GM21367 (cell line): ENCODE data around the gene NOD2.

ENCODE experiments used
- ATAC-seq: cut with Tn5 transposase; IDR thresholded peaks from one replicate; pipeline ENCODE4 v1.9.1; 2021; ENCODE audit not compliant: unreplicated experiment

Gene NOD2

DNA sequence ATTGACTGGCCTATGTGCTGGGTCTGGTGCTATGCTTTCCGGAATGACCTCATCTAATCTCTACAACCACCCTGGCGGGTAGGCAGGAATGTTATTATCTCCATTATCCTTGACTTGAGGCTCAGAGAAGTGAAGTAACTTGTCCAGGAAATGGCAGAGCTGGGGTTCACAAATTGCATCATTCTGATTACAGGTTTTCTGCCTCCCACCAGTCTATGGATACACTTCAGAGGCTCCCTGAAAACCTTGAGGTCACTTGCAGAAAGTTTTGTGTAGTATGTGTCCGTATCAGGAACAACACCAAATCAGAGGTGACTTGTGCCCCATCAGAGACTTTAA, 19.1 kb downstream of the NOD2 start:
- ATAC-seq = no peak

DNA sequence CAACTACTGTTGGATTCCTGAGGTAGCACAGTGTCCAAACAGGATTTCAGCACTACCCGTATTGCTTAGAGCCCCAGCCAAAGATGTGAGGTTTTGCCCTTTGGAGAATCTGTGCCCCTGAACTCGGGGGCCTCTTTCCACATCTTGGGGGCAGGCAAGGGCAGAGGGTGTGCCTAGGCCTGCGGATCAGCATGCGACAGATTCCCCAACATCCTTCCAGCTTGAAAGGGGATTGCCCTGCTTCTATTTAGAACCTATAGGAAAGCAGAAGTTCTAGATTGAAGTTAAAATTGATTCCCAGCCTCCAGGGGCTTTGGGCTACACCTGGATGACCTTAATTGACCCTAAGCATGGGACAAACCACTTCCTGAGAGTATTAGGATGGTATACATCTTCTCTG, 19.6 kb downstream of the NOD2 start:
- no peak for ATAC-seq

DNA sequence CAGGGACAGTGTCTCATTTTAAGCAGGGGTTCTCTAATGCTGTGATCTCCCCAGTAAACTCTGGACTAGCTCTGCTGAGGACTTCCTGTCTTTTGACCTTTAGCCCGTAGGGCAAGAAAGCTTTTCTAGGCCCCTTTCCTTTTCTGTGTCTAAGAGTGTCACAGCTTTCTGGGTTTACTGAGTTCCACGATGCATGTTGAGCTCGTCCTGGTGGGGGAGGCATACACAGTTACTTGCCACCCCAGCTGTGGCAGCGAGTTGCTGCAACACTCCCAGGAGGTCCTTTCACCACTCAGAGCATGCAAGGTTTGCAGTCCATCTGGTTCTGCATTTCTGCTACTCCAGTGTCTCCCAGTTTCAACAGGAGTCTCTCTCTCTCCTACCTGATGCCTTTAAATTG, 23.7 kb downstream of the NOD2 start:
- no peak for ATAC-seq

DNA sequence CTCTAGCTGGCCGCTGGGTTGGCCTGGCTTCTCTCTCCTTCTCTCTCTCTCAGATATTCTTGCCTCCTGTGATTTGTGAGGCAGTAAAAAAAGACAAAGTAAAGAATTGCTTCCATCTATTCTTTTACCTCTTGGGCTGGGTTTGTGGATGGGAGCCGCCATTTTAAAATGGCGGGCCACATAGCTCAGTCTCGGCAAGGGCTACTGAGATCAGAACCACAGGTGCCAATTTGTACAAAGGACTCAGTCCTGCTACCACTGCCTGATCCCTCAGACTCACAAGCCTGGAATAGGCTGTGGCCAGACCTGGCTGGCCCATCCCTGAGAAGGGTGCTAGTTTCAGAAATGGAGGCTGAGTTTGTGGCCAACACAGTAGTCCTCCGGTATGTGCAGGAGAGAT, 24.1 kb downstream of the NOD2 start:
- no peak for ATAC-seq

DNA sequence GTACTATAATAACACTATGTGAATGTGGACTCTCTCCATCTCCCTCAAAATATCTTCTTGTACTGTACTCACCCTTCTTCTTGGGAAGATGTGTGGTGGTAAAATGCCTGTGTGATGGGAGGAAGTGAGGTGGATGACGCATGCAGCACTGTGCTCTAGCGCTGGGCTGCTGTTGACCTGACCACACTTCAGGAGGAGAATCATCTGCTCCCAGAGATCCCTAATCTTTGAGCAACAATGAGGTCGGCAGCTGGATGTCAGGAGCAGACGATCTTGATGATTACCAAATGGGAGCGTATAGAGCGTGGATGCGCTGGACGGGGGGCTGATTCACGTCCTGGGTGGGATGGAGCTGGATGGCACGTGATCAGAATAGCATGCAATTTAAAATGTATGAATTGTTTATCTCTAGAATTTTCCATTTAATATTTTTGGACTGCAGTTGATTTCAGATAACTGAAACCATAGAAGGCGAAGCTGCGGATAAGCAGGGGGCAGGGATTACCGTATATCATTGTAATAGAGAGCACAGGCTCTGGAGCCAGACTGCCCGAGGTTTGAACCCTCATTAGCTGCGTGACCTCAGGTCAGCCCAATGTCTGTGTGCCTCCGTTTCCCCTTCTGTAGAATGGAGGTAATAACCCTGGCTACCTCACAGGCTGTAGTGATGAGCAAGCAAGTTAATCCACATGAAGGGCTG, 24.8 kb downstream of the NOD2 start:
- ATAC-seq = no peak

DNA sequence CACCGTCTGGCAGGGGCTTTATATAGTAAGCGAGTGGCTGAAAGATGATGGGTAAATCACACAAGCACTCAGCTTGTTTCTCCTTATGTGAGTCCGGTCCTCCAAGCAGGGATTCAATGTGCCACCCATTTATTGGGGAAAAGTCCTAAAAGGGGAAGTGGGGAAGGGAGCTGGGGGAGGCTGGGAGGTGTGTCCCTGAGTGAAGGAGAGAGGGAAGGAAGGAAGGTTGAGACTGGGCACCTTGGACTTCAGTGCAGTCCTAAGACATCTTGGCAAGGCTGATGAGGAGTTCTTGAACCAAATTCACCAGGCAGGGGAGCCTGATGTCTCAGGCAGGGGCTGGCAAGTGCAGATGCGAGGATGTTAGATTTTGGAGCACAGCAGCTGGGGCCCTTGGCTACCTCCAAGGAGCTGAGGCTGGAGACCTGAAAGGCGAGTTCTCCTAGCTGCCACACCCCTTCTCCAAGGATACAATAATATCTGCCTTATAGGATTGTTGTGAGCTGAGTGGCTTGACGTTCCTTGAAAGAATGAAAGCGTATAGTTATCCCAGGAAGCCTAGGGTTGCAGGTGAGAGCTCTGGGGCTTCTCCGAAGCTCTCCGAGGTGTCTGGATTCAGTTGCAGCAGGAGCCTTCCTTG, 25.5 kb downstream of the NOD2 start:
- ATAC-seq = no peak

DNA sequence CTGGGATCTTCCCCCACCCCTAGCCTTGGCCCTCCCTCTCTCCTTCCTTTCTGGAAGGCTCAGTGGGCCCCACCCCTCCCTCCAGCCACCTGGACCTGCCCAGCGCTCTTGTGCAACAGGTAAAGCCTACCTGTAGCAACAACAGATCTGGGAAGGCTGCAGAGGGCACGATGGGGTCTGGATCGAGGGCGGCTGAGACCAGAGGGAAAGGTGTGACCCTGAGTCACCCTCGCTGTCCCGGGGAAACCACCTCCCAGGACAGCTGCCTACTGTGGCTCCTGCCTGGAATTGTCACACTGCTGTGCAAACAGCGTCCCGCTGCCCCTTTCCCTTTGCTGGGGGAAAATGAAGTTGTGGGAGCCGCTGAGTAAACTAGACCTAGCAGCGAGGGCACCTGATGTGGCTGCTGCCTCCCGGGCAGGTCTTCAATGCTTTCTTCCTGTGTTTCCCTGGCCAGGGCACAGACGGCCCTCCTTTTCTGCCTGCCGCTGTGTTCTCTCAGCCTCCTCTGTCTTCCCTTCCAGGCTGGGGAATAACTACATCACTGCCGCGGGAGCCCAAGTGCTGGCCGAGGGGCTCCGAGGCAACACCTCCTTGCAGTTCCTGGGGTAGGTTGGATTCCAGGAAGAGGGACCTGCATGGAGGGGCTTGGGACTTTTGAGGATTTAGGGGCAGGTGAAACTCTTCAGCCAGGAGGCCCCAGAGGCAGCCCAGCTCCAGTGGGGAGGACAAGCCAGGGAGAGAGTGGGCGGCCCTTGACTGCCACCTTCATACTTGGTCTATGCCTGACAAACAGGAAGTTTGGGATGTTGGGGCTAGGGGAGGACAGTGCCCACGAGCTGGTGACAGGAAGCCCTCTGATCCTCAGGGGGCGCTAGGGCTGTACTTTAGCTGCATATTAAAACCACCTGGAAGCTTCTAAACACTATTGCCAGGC, 26.3 kb downstream of the NOD2 start:
- ATAC-seq = no peak

DNA sequence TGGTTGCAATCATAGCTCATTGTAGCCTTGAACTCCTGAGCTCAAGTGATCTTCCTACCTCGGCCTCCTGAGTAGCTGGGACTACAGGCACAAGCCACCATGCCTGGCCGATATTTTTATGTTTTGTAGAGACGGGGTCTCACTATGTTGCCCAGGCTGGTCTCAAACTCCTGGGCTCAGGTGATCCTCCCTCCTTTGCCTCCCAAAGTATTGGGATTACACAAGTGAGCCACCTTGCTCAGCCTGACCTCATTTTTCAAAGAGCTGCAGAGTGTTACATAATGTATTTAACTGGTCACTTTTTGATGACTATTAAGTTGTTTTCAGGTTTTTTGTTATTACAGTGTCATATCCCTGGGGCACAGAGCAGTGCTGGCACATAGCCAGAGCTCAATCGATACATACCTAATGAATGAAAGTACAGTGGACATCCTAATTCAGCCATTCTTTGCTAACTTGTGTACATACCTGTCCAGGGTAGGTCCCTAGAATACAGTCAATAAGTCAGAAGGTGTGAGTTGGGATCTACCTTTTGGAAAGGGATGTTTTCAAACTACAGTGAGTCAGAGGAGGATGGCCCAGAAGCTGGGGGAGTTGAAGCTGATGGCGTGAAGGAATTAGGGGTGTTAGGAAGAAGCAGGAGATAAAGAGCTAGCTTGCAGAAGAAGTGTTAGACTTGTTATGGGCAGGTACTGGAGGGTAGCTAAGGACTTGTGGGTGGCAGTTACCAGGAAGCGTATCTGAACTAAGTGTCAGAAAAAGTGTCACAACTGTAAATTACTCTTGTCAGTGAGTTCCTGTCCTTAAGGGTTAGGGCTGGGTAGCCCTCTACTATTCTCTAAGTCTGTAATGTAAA, 28.4 kb downstream of the NOD2 start:
- ATAC-seq = no peak

DNA sequence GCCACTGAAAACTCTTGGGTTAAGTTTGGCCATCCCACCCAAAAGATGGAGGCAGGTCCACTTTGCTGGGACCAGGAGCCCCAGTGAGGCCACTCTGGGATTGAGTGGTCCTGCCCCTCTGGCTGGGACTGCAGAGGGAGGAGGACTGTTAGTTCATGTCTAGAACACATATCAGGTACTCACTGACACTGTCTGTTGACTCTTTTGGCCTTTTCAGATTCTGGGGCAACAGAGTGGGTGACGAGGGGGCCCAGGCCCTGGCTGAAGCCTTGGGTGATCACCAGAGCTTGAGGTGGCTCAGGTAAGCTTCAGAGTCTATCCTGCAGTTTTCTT, 29.0 kb downstream of the NOD2 start:
- no peak for ATAC-seq

DNA sequence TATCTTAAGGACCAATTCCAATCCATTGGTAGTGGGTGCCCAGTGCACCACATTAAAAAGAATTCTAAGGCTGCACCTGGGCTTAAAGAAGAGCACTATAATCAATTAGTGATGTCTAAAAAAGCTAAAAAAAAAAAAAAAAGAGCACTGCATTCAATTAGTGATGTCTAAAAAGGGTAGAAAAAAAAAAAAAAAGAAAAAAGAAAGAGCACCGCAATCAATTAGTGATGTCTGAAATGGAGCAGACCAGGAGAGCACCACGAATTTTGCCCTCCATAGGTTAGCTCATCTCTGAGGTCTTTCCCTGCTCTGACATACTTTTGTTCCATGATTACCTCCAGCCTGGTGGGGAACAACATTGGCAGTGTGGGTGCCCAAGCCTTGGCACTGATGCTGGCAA, 29.6 kb downstream of the NOD2 start:
- ATAC-seq = no peak

DNA sequence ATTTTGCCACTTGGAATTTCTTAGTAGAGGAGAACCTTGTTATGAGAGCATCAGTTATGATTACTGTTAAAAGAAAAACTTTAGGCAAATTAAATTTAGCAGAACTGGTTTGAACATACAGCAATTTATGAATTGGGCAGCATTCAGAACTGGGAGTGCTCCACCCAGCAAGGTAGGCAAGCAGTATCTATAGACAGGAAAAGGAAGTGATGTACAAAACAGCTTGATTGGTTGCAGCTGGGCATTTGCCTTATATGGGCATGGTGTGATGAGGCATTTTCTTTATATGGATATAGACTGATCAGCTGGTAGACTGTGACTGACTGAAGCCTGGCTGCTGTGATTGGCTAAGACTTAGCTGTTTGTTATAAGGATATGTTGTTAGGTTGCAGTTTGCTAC, 30.9 kb downstream of the NOD2 start:
- no peak for ATAC-seq

DNA sequence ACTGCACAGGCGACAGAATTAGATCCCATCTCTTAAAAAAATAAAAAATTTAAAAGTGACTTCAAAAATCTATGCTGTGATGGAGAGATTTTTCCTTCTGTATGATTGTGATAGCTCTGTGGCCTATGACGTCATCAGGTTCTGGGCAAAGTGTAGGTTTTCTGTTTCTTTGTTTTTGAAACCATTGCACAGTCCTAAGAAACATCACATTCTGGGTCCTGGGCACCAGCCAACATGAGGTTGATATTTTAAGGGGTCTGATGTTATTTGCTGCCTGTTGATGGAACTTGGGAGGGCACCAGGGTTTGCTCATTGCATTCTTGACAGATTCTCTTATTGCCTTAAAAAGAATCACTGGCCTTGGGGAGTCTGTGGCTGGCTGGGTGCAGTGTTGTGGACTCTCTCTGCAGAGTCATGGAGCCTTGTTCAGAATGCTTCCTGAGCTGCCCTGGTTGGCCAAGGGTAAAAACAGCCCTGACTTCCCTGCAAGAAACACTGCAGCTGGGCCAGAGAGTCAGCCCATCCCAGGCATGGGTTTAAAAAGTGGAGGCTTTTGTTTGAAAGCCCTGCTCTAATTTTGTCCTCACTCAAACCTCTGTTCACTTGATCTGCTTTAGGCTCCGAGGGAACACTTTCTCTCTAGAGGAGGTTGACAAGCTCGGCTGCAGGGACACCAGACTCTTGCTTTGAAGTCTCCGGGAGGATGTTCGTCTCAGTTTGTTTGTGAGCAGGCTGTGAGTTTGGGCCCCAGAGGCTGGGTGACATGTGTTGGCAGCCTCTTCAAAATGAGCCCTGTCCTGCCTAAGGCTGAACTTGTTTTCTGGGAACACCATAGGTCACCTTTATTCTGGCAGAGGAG, 38.0 kb downstream of the NOD2 start:
- no peak for ATAC-seq

DNA sequence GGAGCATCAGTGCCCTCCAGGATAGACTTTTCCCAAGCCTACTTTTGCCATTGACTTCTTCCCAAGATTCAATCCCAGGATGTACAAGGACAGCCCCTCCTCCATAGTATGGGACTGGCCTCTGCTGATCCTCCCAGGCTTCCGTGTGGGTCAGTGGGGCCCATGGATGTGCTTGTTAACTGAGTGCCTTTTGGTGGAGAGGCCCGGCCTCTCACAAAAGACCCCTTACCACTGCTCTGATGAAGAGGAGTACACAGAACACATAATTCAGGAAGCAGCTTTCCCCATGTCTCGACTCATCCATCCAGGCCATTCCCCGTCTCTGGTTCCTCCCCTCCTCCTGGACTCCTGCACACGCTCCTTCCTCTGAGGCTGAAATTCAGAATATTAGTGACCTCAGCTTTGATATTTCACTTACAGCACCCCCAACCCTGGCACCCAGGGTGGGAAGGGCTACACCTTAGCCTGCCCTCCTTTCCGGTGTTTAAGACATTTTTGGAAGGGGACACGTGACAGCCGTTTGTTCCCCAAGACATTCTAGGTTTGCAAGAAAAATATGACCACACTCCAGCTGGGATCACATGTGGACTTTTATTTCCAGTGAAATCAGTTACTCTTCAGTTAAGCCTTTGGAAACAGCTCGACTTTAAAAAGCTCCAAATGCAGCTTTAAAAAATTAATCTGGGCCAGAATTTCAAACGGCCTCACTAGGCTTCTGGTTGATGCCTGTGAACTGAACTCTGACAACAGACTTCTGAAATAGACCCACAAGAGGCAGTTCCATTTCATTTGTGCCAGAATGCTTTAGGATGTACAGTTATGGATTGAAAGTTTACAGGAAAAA, 38.8 kb downstream of the NOD2 start:
- ATAC-seq = no peak

DNA sequence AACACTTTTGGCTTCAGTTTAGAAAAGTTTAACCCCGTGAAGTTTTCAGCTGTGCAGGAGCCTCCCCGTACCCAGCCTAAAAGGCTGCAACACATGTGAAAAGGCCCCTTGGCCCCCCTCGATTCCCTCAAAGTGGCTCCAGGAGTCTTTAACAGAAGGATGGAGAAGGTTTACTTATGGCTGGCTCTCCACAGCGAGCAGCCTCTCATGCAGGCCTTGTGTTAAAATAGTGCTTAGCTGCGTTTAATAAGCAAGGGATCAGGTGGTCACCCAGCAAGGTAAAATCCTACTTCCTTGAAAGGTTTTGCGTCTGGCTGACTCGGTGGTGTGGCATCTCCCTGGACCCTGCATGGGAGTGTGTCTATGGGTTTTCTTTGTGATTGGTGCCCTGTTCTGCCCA, 40.1 kb downstream of the NOD2 start:
- no peak for ATAC-seq

DNA sequence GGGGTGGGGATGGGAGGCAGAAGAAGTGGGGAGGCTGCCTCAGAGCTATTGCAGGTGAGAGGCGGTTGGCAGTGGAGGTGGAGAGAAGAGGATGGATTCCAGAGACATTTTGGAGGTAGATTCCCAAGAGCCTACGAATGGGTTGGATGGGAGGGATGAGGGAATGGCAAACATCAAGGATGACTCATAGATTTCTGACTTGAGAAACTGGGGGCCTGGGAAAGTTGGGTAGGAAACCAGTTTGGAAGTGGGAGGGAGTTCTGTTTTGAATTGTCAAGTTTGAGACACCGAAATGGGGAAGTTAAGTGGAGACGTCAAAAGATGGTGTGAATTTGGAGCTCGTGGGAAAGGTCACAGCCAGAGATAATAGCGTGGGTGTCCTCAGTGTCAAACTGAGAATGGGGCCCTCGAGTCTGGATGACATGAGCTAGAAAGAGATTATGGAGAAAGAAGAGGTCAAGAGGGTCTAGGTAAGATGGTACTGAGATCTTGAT, 42.3 kb downstream of the NOD2 start:
- no peak for ATAC-seq

DNA sequence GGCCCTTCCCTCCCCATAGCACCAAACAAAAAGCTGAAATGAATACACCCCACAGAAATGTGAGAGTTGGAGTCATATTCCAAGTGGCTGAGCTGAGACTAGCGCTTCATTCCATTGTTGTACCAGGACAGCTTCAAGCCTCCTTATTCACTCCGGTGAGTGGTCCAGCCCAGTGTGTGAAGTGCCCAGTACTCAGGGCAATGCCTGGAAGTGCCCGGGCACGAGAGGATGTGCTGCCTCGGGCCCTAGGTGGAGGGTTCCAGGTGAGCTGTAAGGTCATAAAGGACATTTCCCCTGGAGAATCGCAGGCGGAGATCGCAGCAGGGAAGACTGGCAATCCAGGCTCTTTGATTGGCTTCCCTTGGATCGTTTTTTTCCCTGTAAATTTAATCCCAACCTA, 43.0 kb downstream of the NOD2 start:
- no peak for ATAC-seq

DNA sequence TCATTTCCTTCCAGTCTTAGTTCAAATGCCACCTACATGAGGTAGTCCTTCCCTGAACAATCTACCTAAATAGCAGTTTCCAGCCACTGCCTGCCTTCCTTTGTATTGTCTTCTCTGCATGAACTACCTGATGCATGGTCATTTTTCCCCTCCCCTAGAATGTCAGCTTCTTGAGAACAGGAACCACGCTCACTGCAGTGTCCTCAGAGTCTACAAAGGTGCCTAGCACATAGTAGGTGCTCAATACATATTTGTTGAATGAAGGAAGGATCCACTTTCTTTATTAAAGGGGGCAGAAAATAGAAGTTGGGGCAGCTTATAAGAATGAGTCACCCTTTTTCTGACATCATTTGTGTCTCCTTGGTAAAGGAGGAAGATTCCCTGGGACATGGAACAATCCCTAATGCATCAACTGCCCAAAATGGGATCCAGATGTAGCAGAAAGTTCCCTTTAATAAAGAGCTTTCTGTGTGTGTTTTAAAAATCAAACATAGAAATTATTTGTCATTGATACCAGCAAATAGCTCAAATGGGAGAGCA, 44.1 kb downstream of the NOD2 start:
- no peak for ATAC-seq

DNA sequence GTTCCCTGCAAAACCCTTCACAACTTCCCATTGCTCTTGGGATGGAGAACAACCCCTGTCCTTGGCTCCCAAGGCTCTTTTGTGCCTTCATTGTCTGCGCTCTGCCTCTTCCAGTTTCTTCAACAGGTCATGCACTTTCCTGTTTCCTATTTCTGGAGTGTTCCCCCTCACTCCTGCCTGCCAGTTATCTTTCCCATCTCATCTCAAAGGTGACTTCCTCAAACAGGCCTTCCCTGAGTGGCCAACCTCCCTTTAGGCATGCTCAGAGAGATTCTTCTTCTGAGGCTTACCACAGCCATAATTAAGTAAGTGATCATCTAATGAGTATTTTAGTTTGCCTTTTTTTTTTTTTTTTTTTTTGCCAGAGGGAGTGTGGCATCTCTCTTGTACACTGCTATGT, 45.6 kb downstream of the NOD2 start:
- no peak for ATAC-seq

DNA sequence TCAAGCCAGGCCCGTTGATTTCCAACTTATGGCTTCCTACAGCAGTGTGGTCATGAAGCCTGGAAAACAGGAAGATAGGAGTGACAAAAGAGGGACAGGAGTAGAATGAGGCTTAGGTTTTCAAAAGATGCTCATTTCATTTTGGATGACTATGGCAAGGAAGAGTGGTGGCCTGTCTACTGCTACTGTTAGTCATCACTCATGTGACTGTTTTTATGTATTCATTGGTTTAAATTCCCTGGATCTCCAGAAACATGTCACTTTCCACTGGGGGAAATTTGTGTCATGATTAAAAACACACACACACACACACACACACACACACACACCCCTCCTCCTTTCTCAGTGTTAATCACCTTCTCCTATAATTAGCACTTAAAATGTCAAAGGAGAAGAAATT, 47.3 kb downstream of the NOD2 start:
- ATAC-seq = no peak
